ENCODE results near the gene WWC2.

GRCh38 chr4:183337349-183337748 lies 238.3 kb downstream of the WWC2 start:
- no peak for TF ChIP-seq EZH2phosphoT487 (IDR thresholded peaks at IDR 0.05; ENCODE audit: insufficient read depth, low read depth)
- TF ChIP-seq EZH2 (IDR thresholded peaks at IDR 0.05; ENCODE audit: insufficient read depth, poor library complexity, severe bottlenecking) = no peak
